ENCODE measurements around the gene UNKL. TPM values are rescaled to one million over a fixed set of nuclear protein-coding genes. Genes with fewer than 3 reads are reported as not detected.

The UNKL gene
- total RNA-seq, 1 donor from 2014 or later: 6.1 TPM

GRCh38 chr16:1380195-1380594 is 34.3 kb downstream of the UNKL start:
- DNase-seq (ENCODE audit: low spot score): peak; percentile 27
- peak overlapping the region; percentile 99 for H3K4me2 ChIP-seq

GRCh38 chr16:1379304-1380076 is 35.0 kb downstream of the UNKL start:
- H3K4me1 ChIP-seq: peaks cover 4% of the 10 kb centered on the region
- H3K27me3 Mint-ChIP-seq (ENCODE audit: insufficient read depth, low read depth): peaks cover 7% of the 10 kb centered on the region
- peaks cover 11% of the 10 kb centered on the region for H3F3A ChIP-seq (ENCODE audit: low read depth)
- H3K36me3 Mint-ChIP-seq: peaks cover 3% of the 10 kb centered on the region
- H3K4me2 ChIP-seq: peak overlapping the region; percentile 99
- H3K4me3 ChIP-seq: peak overlapping the region; percentile 80
- peaks cover 20% of the 10 kb centered on the region for H3K27me3 ChIP-seq
- H3K36me3 ChIP-seq: no peaks in the 10 kb centered on the region
- DNase-seq (ENCODE audit: low spot score): peak; percentile 92
- TF ChIP-seq EZH2 (IDR thresholded peaks at IDR 0.05) (peak; percentile 31), EZH2phosphoT487 (IDR thresholded peaks at IDR 0.05) (no peak)
- TF ChIP-seq, protein P1, sequence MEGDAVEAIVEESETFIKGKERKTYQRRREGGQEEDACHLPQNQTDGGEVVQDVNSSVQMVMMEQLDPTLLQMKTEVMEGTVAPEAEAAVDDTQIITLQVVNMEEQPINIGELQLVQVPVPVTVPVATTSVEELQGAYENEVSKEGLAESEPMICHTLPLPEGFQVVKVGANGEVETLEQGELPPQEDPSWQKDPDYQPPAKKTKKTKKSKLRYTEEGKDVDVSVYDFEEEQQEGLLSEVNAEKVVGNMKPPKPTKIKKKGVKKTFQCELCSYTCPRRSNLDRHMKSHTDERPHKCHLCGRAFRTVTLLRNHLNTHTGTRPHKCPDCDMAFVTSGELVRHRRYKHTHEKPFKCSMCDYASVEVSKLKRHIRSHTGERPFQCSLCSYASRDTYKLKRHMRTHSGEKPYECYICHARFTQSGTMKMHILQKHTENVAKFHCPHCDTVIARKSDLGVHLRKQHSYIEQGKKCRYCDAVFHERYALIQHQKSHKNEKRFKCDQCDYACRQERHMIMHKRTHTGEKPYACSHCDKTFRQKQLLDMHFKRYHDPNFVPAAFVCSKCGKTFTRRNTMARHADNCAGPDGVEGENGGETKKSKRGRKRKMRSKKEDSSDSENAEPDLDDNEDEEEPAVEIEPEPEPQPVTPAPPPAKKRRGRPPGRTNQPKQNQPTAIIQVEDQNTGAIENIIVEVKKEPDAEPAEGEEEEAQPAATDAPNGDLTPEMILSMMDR (IDR thresholded peaks at IDR 0.05): peak; percentile 36
- peaks cover 13% of the 10 kb centered on the region for H3K4me1 Mint-ChIP-seq
- no peak overlapping the region for H3K27ac ChIP-seq
- H3K9ac ChIP-seq: peak overlapping the region; percentile 40
- H3K79me2 ChIP-seq (ENCODE audit: low read depth): peaks cover 15% of the 10 kb centered on the region
- H2AFZ ChIP-seq (replicated peaks): peak overlapping the region; percentile 82
- no peak overlapping the region for H3K27ac Mint-ChIP-seq
- peak overlapping the region; percentile 88 for H3K4me3 Mint-ChIP-seq
- H4K20me1 ChIP-seq (ENCODE audit: low read depth): peaks cover 37% of the 10 kb centered on the region
- H3K9me3 ChIP-seq (ENCODE audit: low read depth): no peaks in the 10 kb centered on the region
- no peaks in the 10 kb centered on the region for H3K9me3 Mint-ChIP-seq

More at GRCh38 chr16:1380195-1380594, 34.3 kb downstream of the UNKL start:
- Mint-ChIP-seq H3K27ac (no peak overlapping the region), H3K27me3 (ENCODE audit: insufficient read depth, low read depth) (peaks cover 7% of the 10 kb centered on the region), H3K4me1 (peaks cover 13% of the 10 kb centered on the region), H3K4me3 (peak overlapping the region; percentile 88), H3K36me3 (peaks cover 3% of the 10 kb centered on the region), H3K9me3 (no peaks in the 10 kb centered on the region)
- Histone ChIP-seq H3K79me2 (ENCODE audit: low read depth) (peaks cover 15% of the 10 kb centered on the region), H3K36me3 (no peaks in the 10 kb centered on the region), H3K27ac (no peak overlapping the region), H2AFZ (replicated peaks) (peak overlapping the region; percentile 82), H3K9ac (no peak overlapping the region), H3F3A (ENCODE audit: low read depth) (peaks cover 11% of the 10 kb centered on the region), H3K4me3 (peak overlapping the region; percentile 80), H3K4me1 (peaks cover 4% of the 10 kb centered on the region), H3K27me3 (peaks cover 20% of the 10 kb centered on the region), H3K9me3 (ENCODE audit: low read depth) (no peaks in the 10 kb centered on the region), H4K20me1 (ENCODE audit: low read depth) (peaks cover 35% of the 10 kb centered on the region)
- TF ChIP-seq EZH2 (IDR thresholded peaks at IDR 0.05): no peak
- TF ChIP-seq EZH2phosphoT487 (IDR thresholded peaks at IDR 0.05): no peak
- TF ChIP-seq, protein P1 (IDR thresholded peaks at IDR 0.05): no peak

- Histone ChIP-seq H3K4me3 (peak overlapping the region; percentile 80), H3K4me1 (peaks cover 4% of the 10 kb centered on the region), H3F3A (ENCODE audit: low read depth) (peaks cover 11% of the 10 kb centered on the region), H3K9ac (peak overlapping the region; percentile 40), H3K9me3 (ENCODE audit: low read depth) (no peaks in the 10 kb centered on the region), H3K79me2 (ENCODE audit: low read depth) (peaks cover 15% of the 10 kb centered on the region), H4K20me1 (ENCODE audit: low read depth) (peaks cover 37% of the 10 kb centered on the region), H3K27ac (no peak overlapping the region), H3K36me3 (no peaks in the 10 kb centered on the region), H3K4me2 (peak overlapping the region; percentile 99), H3K27me3 (peaks cover 20% of the 10 kb centered on the region), H2AFZ (replicated peaks) (no peak overlapping the region)
- peak; percentile 65 for DNase-seq (ENCODE audit: low spot score)
- Mint-ChIP-seq H3K27ac (no peak overlapping the region), H3K4me3 (peak overlapping the region; percentile 83), H3K4me1 (peaks cover 13% of the 10 kb centered on the region), H3K9me3 (no peaks in the 10 kb centered on the region), H3K27me3 (ENCODE audit: insufficient read depth, low read depth) (peaks cover 7% of the 10 kb centered on the region), H3K36me3 (peaks cover 3% of the 10 kb centered on the region)
- TF ChIP-seq, protein P1 (IDR thresholded peaks at IDR 0.05): no peak
- TF ChIP-seq EZH2phosphoT487 (IDR thresholded peaks at IDR 0.05) (no peak), EZH2 (IDR thresholded peaks at IDR 0.05) (no peak)
These were observed 35.6 kb downstream of the UNKL start for GRCh38 chr16:1378804-1379303.

All from neural progenitor cell (in vitro differentiated cells).